Measurements from ENCODE around the gene TTC39C. TPM values are rescaled to one million over a fixed set of nuclear protein-coding genes. Genes with fewer than 3 reads are reported as not detected.

The TTC39C gene
- total and polyA plus RNA-seq, 2 of the 8 experiments (the other 6 are each of a cell fraction or from before 2014, with no cell fraction given): 8.1 to 79.1 TPM

DNA sequence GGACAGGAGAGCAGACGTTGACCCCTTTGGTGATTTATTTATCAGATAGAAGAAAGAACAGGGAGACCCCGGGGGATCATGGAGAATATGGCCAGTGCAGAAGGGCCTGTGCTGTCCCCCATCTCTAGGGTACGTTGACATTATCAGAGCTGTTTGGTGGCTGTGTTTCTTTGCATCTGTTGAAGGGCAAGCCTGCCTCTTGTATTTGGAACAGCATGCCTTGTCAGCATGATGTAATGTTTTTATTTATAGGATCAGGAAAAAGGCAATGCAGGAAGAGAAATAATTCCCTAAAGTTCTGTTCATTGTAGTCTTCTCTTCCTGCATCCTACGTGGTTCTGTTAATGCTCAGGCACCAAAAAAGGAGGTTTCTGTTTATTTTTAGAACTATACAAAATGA is 74.5 kb downstream of the TTC39C start (continued):
- TF ChIP-seq, protein P1, sequence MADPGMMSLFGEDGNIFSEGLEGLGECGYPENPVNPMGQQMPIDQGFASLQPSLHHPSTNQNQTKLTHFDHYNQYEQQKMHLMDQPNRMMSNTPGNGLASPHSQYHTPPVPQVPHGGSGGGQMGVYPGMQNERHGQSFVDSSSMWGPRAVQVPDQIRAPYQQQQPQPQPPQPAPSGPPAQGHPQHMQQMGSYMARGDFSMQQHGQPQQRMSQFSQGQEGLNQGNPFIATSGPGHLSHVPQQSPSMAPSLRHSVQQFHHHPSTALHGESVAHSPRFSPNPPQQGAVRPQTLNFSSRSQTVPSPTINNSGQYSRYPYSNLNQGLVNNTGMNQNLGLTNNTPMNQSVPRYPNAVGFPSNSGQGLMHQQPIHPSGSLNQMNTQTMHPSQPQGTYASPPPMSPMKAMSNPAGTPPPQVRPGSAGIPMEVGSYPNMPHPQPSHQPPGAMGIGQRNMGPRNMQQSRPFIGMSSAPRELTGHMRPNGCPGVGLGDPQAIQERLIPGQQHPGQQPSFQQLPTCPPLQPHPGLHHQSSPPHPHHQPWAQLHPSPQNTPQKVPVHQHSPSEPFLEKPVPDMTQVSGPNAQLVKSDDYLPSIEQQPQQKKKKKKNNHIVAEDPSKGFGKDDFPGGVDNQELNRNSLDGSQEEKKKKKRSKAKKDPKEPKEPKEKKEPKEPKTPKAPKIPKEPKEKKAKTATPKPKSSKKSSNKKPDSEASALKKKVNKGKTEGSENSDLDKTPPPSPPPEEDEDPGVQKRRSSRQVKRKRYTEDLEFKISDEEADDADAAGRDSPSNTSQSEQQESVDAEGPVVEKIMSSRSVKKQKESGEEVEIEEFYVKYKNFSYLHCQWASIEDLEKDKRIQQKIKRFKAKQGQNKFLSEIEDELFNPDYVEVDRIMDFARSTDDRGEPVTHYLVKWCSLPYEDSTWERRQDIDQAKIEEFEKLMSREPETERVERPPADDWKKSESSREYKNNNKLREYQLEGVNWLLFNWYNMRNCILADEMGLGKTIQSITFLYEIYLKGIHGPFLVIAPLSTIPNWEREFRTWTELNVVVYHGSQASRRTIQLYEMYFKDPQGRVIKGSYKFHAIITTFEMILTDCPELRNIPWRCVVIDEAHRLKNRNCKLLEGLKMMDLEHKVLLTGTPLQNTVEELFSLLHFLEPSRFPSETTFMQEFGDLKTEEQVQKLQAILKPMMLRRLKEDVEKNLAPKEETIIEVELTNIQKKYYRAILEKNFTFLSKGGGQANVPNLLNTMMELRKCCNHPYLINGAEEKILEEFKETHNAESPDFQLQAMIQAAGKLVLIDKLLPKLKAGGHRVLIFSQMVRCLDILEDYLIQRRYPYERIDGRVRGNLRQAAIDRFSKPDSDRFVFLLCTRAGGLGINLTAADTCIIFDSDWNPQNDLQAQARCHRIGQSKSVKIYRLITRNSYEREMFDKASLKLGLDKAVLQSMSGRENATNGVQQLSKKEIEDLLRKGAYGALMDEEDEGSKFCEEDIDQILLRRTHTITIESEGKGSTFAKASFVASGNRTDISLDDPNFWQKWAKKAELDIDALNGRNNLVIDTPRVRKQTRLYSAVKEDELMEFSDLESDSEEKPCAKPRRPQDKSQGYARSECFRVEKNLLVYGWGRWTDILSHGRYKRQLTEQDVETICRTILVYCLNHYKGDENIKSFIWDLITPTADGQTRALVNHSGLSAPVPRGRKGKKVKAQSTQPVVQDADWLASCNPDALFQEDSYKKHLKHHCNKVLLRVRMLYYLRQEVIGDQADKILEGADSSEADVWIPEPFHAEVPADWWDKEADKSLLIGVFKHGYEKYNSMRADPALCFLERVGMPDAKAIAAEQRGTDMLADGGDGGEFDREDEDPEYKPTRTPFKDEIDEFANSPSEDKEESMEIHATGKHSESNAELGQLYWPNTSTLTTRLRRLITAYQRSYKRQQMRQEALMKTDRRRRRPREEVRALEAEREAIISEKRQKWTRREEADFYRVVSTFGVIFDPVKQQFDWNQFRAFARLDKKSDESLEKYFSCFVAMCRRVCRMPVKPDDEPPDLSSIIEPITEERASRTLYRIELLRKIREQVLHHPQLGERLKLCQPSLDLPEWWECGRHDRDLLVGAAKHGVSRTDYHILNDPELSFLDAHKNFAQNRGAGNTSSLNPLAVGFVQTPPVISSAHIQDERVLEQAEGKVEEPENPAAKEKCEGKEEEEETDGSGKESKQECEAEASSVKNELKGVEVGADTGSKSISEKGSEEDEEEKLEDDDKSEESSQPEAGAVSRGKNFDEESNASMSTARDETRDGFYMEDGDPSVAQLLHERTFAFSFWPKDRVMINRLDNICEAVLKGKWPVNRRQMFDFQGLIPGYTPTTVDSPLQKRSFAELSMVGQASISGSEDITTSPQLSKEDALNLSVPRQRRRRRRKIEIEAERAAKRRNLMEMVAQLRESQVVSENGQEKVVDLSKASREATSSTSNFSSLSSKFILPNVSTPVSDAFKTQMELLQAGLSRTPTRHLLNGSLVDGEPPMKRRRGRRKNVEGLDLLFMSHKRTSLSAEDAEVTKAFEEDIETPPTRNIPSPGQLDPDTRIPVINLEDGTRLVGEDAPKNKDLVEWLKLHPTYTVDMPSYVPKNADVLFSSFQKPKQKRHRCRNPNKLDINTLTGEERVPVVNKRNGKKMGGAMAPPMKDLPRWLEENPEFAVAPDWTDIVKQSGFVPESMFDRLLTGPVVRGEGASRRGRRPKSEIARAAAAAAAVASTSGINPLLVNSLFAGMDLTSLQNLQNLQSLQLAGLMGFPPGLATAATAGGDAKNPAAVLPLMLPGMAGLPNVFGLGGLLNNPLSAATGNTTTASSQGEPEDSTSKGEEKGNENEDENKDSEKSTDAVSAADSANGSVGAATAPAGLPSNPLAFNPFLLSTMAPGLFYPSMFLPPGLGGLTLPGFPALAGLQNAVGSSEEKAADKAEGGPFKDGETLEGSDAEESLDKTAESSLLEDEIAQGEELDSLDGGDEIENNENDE (IDR thresholded peaks at IDR 0.05; ENCODE audit: insufficient replicate concordance, low read length): no peak
- TF ChIP-seq SIX5 (IDR thresholded peaks at IDR 0.05; ENCODE audit: low read depth, low read length) (no peak), EGR1 (IDR thresholded peaks at IDR 0.05; ENCODE audit: borderline replicate concordance, low read depth, low read length) (no peak), KDM4A (IDR thresholded peaks at IDR 0.05; ENCODE audit: low read depth, low read length, severe bottlenecking) (no peak), POU5F1 (IDR thresholded peaks at IDR 0.05; ENCODE audit: low read depth, low read length) (no peak), SP4 (IDR thresholded peaks at IDR 0.05; ENCODE audit: low read length) (no peak), E2F6 (IDR thresholded peaks at IDR 0.05) (no peak), HDAC6 (IDR thresholded peaks at IDR 0.05; ENCODE audit: low read depth, low read length) (no peak), SIRT6 (IDR thresholded peaks at IDR 0.05; ENCODE audit: low read length) (no peak)

Measured in H1 (cell line).